Left ventricle myocardium superior (tissue), 1 donor: ENCODE measurements around the gene TTLL1. TPM values are rescaled to one million over a fixed set of nuclear protein-coding genes. Genes with fewer than 3 reads are reported as not detected.
"Not testable (repeated sequence)": the region's sequence is repeated elsewhere in the genome, so short reads cannot be mapped to it uniquely, and the experiment has no call there.

Source experiments
- ATAC-seq: fragments of 200-7000 bp; cut with Tn5 transposase; one replicate; pipeline ENCODE4 v1.9.1; 2020; ENCODE audit warnings: mild to moderate bottlenecking, moderate library complexity
- DNase-seq: peaks from one replicate; pipeline ENCODE4 v3.0.0-alpha.2; 2020
- intact Hi-C: fragments of 100-400 bp; cut with micrococcal nuclease; formaldehyde crosslinking; loops from one replicate; pipeline ENCODE4 v1.11.0; 2022
- total RNA-seq: library from RNA; stranded (reverse); fragmentation: NEBNext Ultra II Directional; extraction: Animal tissue kit (Norgen Biotek cat#: 25700); gene quantifications from one replicate; pipeline ENCODE4 v1.2.1, GENCODE V29; 2021
- donor health status: DM: no; HTN: yes; CAD: no; lungs with severe emphysema.

TTLL1 gene
- total RNA-seq, 1 donor from 2014 or later = 6.2 TPM

- intact Hi-C loops = loop anchor here (10.0 kb wide), 1 partner anchor 167 kb away; no protein-coding TSS in a partner anchor
- DNase-seq = no peak
- ATAC-seq = no peak
Measured at GRCh38 chr22:43031617-43032016, 57.6 kb downstream of the TTLL1 start.

DNA sequence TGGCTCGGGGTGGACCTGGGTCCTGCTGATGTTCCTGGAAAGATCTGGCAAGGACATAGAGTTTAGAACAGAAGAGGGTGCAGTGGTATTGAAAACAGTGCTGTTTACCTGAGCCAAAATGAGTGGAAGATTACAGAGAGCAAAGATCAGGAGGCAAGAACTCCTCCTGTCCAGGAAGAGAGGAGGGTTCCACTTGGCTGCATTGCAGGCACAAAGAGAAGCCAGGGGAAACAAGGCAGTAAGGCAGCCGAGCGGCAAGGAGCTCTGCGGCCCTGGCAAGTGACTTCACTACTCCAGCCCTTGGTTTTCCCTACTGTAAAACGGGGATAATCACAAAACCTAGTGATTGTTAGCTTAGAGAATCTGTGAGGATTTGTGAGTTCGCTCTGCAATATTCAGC, 70.6 kb downstream of the TTLL1 start:
- DNase-seq (no peak), ATAC-seq (no peak)
- intact Hi-C loops = no loop called here

DNA sequence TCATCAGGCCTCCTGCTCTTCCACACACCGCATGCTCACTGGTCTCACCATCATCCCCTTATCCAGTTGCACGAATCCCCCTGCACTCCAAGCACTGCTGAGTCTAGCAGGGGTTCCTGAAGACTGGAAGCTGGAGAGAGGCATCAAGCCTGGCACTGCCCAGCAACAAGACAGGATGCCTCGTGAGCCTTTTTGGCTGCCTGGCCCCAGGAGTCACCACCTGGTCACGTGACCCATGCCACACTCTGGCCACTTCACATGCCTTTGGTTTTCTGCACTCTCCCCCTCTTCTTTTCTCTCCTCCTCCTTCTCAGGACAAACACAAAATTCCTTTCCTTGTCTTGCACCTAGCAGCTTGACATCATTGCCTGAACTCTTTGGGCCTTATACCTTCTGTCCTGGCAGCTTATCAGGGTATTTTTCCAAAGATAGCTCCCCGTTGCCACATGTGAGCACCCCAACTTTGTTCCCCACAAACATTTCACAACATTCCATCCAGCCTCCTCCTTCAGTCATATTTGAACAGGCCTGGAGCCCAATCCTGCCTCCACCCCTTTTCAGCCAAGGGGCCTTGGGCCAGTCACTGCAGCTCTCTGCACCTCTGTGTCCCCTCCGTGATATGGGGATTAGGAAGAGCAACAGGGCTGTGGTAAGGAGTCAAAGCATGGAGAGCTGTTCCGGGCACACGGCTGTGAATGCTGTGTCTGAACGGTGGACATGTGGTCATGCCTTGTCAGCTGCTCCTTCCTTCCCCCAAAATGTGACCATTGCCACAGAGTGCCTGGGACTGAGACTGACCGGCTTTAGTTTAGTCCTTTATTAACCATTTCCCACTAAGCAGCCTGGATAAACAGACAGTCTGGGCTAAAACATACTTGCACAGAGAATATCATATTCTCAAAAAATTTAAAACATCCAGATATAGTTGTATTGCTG, 71.4 kb downstream of the TTLL1 start:
- no peak for ATAC-seq
- intact Hi-C loops = no loop called here

GRCh38 chr22:43016150-43016549, 73.0 kb downstream of the TTLL1 start:
- ATAC-seq, intact Hi-C loops: not testable (repeated sequence)
- peak; percentile 11 for DNase-seq

More for the DNA sequence above, 71.4 kb downstream of the TTLL1 start:
- DNase-seq = no peak

- intact Hi-C loops = no loop called here
- DNase-seq (no peak), ATAC-seq (no peak)
Measured at GRCh38 chr22:43015677-43016042, 73.5 kb downstream of the TTLL1 start.

DNA sequence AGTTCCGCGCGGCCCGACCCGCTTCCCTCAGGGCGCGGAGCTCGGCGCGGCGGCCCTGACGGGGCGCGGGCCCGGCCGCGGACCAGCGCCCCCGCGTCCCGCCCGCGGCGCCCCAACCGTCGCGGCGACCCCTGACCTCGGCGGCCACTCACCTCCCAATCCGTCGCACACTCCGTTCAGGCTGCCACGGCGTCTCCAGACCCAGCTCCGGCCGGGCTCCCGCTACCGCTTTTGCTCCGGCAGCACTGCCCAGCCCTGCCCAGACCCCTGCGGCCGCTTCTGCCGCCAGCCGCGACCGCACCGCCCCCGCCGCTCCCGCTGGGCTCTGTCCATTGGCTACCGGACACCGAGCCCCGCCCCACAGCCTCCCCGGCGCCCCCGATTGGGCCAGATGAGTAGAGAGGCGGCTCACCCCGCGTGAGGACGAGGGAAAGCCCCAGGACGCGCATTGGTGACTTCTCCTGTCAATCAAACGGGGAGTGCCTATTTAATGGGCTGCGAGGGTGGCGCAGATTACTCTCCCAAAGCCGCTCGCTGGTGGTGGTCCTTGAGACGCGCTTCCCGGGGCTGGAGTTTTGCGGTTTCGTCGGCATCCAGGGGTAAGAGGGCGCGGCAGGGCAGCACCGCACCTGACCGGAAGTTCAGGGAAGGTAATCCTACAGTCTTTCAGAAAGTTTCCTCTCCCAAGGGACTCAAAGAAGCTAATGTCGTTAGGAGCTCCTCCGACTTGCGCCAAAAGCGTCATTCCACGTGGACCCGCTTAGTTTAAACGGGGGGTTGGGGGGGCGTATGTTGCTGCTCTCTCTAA, 74.1 kb downstream of the TTLL1 start, which contains the start of gene PACSIN2:
Gene PACSIN2, minus strand, starts transcription at position 281 of the 808 bp plus-strand sequence. CDS start 103,069 bp downstream, outside the sequence.
- intact Hi-C loops = no loop called here
- ATAC-seq (peak; percentile 99), DNase-seq (peak; percentile 100)

GRCh38 chr22:43014316-43014868, 74.8 kb downstream of the TTLL1 start:
- intact Hi-C loops = no loop called here
- ATAC-seq = peak; percentile 34
- peak; percentile 52 for DNase-seq

DNA sequence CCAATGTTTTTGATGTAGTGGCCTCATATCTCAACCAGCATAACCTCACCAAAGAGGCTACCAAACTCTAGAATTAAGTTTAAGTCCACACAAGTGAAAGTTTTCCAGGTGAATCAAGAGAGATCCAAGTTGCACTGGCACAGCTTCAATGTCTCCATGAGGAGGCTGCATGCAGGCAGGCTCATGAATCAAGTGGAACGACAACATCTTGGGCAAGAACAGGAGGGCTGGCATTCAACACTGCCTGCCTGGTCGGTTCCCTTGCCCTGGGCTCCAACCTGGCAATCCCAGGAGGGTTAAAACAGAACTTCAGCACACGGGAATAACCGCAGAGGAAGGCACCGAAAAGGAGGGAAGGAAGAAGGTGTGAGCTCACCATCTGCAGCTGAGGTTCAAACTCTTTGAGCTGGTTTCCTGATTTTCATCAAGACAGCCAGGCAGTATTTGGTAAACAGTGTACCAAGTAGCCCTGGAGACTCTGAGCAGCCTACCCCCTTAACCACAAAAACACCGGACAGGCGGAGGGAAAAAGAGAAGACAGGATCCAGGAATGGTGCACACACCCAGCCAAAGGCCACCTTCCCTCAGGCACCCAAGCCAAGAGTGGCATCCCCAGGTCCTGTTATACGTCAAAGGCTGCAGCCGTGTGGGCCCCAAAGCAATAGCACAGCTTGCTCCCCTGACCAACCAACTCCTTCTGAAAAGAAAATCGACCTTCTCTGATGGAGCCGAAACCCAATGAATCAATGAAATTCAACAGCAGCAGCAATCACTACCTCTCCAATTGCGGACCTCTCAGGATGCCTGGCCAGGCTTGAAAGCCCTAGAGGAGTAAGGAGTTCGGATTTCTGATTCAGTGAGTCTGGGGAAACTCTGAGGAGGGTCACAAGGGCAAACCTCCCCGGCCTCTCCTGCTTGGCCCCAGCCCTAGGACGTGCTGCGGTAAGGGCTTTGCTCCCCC, 75.6 kb downstream of the TTLL1 start:
- peak; percentile 31 for DNase-seq
- intact Hi-C loops = no loop called here

DNA sequence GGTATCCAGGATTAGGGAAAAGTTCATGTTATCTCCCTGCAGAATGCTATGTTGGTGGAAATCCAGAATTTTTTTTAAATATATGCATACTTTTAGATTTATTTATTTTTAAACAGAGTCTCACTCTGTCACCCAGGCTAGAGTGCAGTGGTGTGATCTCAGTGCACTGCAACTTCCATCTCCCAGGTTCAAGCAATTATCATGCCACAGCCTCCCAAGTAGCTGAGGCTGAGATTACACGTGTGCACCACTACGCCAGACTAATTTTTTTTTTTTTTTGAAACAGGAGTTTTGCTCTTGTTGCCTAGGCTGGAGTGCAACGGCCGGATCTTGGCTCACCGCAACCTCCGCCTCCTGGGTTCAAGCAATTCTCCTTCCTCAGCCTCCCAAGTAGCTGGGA, 76.8 kb downstream of the TTLL1 start:
- intact Hi-C loops = no loop called here
- no peak for ATAC-seq
- DNase-seq = no peak

More for the DNA sequence above, 75.6 kb downstream of the TTLL1 start:
- no peak for ATAC-seq

GRCh38 chr22:43011079-43011478, 78.1 kb downstream of the TTLL1 start:
- DNase-seq = no peak
- intact Hi-C loops = no loop called here
- no peak for ATAC-seq

DNA sequence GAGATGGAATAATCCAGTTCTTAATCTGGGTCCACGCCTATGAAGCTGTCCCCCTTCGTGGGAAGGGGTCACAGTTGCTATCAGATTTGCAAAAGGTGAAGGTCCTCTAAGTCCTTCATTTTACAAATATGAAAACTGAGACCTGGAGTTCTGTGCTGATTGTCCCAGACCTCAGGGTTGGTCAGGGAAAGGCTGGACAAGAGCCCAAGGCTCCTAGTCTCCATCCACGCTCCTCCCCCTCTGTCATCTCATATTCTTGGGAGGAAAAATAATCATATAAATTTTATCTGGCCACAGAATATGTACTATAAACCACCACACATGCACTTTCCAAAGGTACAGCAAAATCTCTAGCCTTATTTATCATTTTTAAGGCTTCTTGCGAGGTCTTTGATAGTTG, 79.7 kb downstream of the TTLL1 start:
- ATAC-seq (no peak), DNase-seq (no peak)
- intact Hi-C loops = no loop called here

- intact Hi-C loops = no loop called here
- ATAC-seq (no peak), DNase-seq (no peak)
Measured at GRCh38 chr22:43008921-43009320, 80.3 kb downstream of the TTLL1 start.

DNA sequence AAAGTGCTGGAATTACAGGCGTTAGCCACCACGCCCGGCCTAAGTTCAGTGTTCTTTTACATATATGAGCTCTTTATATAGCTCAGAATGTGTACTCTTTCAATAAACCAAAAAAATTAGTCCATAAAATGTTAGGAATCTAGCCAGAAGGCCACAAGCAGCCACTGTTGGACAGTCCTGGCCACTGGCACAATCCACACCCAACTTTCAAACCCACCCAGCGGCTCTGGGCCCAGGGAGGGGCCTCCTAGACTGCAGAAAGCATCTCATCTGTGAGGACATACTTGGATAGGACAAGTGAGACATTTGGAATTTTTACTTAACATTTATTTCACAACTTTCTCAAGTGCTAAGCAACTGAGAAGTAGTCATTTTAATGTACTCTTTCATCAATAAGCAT, 80.7 kb downstream of the TTLL1 start:
- peak; percentile 56 for ATAC-seq
- intact Hi-C loops = no loop called here

GRCh38 chr22:43007519-43008102, 81.6 kb downstream of the TTLL1 start:
- ATAC-seq = peak; percentile 81
- DNase-seq = no peak
- intact Hi-C loops = no loop called here

More for the DNA sequence above, 80.7 kb downstream of the TTLL1 start:
- peak; percentile 47 for DNase-seq

- DNase-seq = no peak
- intact Hi-C loops = no loop called here
- no peak for ATAC-seq
Measured at GRCh38 chr22:43006753-43007152, 82.4 kb downstream of the TTLL1 start.

- intact Hi-C loops = no loop called here
Measured at GRCh38 chr22:43006016-43006505, 83.1 kb downstream of the TTLL1 start.

DNA sequence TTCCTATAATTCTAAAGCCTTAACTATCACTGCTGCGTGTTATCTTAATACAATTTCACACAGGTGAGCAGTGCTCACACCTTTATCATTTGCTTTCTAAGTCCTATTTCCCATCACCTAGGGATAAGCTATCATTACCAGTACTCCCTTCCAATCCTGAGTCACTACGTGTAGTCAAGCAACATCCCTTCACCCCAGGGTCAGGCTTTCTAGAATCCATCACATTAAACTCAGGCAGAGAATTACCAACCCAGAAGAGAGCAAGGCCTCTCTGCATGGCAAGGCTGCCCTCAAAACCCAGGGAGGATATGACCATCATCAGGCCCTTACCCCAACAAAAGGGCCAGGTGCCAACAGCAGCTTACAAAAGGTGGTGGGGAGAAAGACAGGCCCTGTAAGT, 84.1 kb downstream of the TTLL1 start:
- DNase-seq = no peak
- ATAC-seq = no peak
- intact Hi-C loops = no loop called here

More at GRCh38 chr22:43006016-43006505, 83.1 kb downstream of the TTLL1 start:
- ATAC-seq (no peak), DNase-seq (no peak)
